HepG2 (cell line): Measurements from ENCODE around the gene BCAP29. TPM values are rescaled to one million over a fixed set of nuclear protein-coding genes. Genes with fewer than 3 reads are reported as not detected.

Experiments
- CBX2 ChIP-seq, 2 experiments: fragments of 200-600 bp in 1 of 2; sonication (generic); formaldehyde crosslinking in 1 of 2; IDR thresholded peaks; 2 replicates each; pipeline versions ENCODE4 v1.7.0 to v1.8.1; 2018 to 2022; ENCODE audit warnings: low read depth in 2 of 2, low read length in 1 of 2, mild to moderate bottlenecking in 1 of 2, missing genetic modification reagents in 1 of 2
- EEA1 ChIP-seq: sonication (generic); formaldehyde crosslinking; IDR thresholded peaks from 2 replicates; pipeline ENCODE4 v1.5.1; 2020; ENCODE audit warnings: mild to moderate bottlenecking, missing genetic modification reagents, borderline replicate concordance
- EP300 ChIP-seq, 3 experiments: sonication (generic) in 1 of 3; formaldehyde crosslinking in 1 of 3; IDR thresholded peaks; 2 replicates each; pipeline versions ENCODE4 v1.5.1 to v1.6.1; 2011 to 2020; ENCODE audit warnings: low read depth in 2 of 3, low read length in 2 of 3, borderline replicate concordance in 1 of 3, improper control_type of control experiment in 1 of 3, mild to moderate bottlenecking in 1 of 3, missing genetic modification reagents in 1 of 3, moderate library complexity in 1 of 3
- HOXA7 ChIP-seq: sonication (generic); formaldehyde crosslinking; IDR thresholded peaks from 2 replicates; pipeline ENCODE4 v1.8.1; 2022; ENCODE audit warnings: mild to moderate bottlenecking, missing genetic modification reagents, moderate library complexity
- KAT2B ChIP-seq: fragments of 150-350 bp; IDR thresholded peaks from 2 replicates; pipeline ENCODE4 v1.6.1; 2014; ENCODE audit warnings: low read depth, low read length, borderline replicate concordance
- PTBP1 ChIP-seq: fragments of 200-400 bp; formaldehyde crosslinking; IDR thresholded peaks from 2 replicates; pipeline ENCODE4 v1.6.1; 2018; ENCODE audit warnings: low read length, low read depth; ENCODE audit not compliant: poor library complexity, severe bottlenecking
- SAP130 ChIP-seq: IDR thresholded peaks from 2 replicates; pipeline ENCODE4 v1.6.1; 2016; ENCODE audit warnings: low read depth
- SNAPC2 ChIP-seq: sonication (generic); formaldehyde crosslinking; IDR thresholded peaks from 2 replicates; pipeline ENCODE4 v1.8.1; 2022; ENCODE audit warnings: mild to moderate bottlenecking, missing genetic modification reagents
- XRCC5 ChIP-seq: fragments of 200-400 bp; formaldehyde crosslinking; optimal IDR thresholded peaks from 2 replicates; pipeline ENCODE3; 2017; ENCODE audit warnings: mild to moderate bottlenecking, low read length
- ZNF224 ChIP-seq: sonication (generic); formaldehyde crosslinking; IDR thresholded peaks from 2 replicates; pipeline ENCODE4 v1.5.0; 2020; ENCODE audit warnings: mild to moderate bottlenecking, missing genetic modification reagents
- ZNF230 ChIP-seq: sonication (generic); formaldehyde crosslinking; IDR thresholded peaks from 2 replicates; pipeline ENCODE4 v1.4.0; 2020; ENCODE audit warnings: mild to moderate bottlenecking, missing genetic modification reagents
- ZNF619 ChIP-seq: sonication (generic); formaldehyde crosslinking; IDR thresholded peaks from 2 replicates; pipeline ENCODE4 v1.4.0; 2020; ENCODE audit warnings: mild to moderate bottlenecking, missing genetic modification reagents
- ZNF777 ChIP-seq: sonication (generic); formaldehyde crosslinking; IDR thresholded peaks from 2 replicates; pipeline ENCODE4 v1.4.0; 2020; ENCODE audit warnings: missing genetic modification reagents
- polyA plus RNA-seq, 8 experiments: library from polyadenylated mRNA; depleted of rRNA in 3 of 8; stranded (reverse) in 7 of 8; unstranded in 1 of 8; fragments of >200 nt; fragmentation: Illumina TruSeq in 4 of 8; extraction: Trizol in 4 of 8; gene quantifications; 2 replicates each; pipeline versions ENCODE4 v1.2.1 to v1.2.3, GENCODE V29; 2011 to 2016; ENCODE audit warnings: low read depth in 4 of 8, missing spikeins in 1 of 8, mixed read lengths in 1 of 8; ENCODE audit not compliant: insufficient read depth in 1 of 8
- total RNA-seq, 5 experiments: library from RNA; depleted of rRNA; stranded (reverse); fragments of >200 nt; fragmentation: Illumina TruSeq; extraction: Trizol; gene quantifications; 2 replicates each; pipeline ENCODE4 v1.2.3, GENCODE V29; 2016; ENCODE audit warnings: low read depth in 1 of 5
- TF ChIP-seq, protein P1 (sequence below): sonication (generic); formaldehyde crosslinking; IDR thresholded peaks from 2 replicates; pipeline ENCODE4 v1.8.1; 2023; ENCODE audit warnings: missing genetic modification reagents, mild to moderate bottlenecking, borderline replicate concordance
- TF ChIP-seq, protein P2 (sequence below): sonication (generic); formaldehyde crosslinking; IDR thresholded peaks from 2 replicates; pipeline ENCODE4 v1.5.0; 2020; ENCODE audit warnings: mild to moderate bottlenecking, missing genetic modification reagents, borderline replicate concordance
- TF ChIP-seq, protein P3 (sequence below): sonication (generic); formaldehyde crosslinking; IDR thresholded peaks from 2 replicates; pipeline ENCODE4 v1.4.0; 2020; ENCODE audit warnings: missing genetic modification reagents, mild to moderate bottlenecking, borderline replicate concordance

BCAP29 gene
- total and polyA plus RNA-seq, 2 of the 13 experiments (the other 11 are each of a cell fraction or from before 2014, with no cell fraction given) = 15.3 to 35.6 TPM

DNA sequence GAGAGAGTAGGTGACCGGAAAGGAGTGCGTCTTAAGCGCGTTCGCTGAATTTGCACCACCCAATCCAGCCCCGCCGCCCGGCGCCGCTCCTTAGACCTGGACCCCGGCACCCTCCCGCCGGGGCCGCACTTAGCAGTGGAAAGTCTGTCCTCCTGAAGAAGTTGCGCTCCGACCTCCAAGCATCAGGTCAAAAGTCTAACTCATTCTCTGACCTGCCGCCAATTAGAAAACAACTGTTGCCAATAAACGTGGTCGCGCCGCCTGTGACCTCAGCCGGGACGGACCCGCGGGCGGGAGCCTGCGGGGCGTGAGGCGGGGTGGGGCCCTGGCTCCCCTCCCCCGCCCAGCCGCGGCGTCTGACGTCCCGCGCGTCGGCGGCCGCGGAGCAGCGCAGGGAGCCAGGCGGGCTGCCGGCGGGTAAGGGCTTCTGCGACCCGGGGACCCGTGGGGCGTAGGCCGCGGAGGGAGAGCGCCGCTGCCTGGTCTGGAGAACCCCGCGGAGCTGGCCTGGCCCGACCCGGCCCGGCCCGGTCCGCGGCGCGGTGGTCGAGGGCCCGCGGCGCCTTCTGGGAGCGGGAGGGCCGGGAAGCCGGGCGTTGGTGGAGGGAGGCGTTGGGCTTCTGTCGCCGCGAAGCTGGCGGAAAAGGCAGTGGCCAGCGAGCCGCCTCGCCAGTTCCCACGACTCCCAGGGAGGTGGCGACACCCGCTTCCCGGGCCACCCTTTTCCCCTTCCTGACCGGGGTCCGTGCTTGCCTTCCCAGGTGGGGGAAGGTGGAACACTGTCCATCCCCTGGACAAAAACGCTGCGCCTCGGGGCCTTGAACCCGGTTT, at the start of gene BCAP29 (continued):
- TF ChIP-seq CBX2 (IDR thresholded peaks at IDR 0.05; ENCODE audit: low read depth, low read length) (no peak), CBX2 (CRISPR knock-in tag; IDR thresholded peaks at IDR 0.05; ENCODE audit: low read depth) (no peak), SNAPC2 (CRISPR knock-in tag) (no peak), EEA1 (CRISPR knock-in tag) (peak; percentile 54; the same call in 1 of the 2 replicates), HOXA7 (no peak), EP300 (IDR thresholded peaks at IDR 0.05; ENCODE audit: low read depth in 2 of 2, low read length in 2 of 2) (peak in 1 of 2 experiments; percentile 23; a peak in 1 of 4 replicates), EP300 (CRISPR knock-in tag; IDR thresholded peaks at IDR 0.05; ENCODE audit: borderline replicate concordance) (no peak), XRCC5 (peak; percentile 54), SAP130 (CRISPR knock-in tag) (peak; percentile 69), ZNF224 (peak; percentile 28; the same call in 1 of the 2 replicates), ZNF777 (CRISPR knock-in tag) (peak; percentile 81), ZNF619 (CRISPR knock-in tag) (peak; percentile 42; the same call in 1 of the 2 replicates), ZNF230 (CRISPR knock-in tag) (no peak), PTBP1 (no peak), KAT2B (no peak)
- TF ChIP-seq, protein P1, sequence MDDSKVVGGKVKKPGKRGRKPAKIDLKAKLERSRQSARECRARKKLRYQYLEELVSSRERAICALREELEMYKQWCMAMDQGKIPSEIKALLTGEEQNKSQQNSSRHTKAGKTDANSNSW (CRISPR knock-in tag) = peak; percentile 60; the same call in 1 of the 2 replicates
- TF ChIP-seq, protein P2, sequence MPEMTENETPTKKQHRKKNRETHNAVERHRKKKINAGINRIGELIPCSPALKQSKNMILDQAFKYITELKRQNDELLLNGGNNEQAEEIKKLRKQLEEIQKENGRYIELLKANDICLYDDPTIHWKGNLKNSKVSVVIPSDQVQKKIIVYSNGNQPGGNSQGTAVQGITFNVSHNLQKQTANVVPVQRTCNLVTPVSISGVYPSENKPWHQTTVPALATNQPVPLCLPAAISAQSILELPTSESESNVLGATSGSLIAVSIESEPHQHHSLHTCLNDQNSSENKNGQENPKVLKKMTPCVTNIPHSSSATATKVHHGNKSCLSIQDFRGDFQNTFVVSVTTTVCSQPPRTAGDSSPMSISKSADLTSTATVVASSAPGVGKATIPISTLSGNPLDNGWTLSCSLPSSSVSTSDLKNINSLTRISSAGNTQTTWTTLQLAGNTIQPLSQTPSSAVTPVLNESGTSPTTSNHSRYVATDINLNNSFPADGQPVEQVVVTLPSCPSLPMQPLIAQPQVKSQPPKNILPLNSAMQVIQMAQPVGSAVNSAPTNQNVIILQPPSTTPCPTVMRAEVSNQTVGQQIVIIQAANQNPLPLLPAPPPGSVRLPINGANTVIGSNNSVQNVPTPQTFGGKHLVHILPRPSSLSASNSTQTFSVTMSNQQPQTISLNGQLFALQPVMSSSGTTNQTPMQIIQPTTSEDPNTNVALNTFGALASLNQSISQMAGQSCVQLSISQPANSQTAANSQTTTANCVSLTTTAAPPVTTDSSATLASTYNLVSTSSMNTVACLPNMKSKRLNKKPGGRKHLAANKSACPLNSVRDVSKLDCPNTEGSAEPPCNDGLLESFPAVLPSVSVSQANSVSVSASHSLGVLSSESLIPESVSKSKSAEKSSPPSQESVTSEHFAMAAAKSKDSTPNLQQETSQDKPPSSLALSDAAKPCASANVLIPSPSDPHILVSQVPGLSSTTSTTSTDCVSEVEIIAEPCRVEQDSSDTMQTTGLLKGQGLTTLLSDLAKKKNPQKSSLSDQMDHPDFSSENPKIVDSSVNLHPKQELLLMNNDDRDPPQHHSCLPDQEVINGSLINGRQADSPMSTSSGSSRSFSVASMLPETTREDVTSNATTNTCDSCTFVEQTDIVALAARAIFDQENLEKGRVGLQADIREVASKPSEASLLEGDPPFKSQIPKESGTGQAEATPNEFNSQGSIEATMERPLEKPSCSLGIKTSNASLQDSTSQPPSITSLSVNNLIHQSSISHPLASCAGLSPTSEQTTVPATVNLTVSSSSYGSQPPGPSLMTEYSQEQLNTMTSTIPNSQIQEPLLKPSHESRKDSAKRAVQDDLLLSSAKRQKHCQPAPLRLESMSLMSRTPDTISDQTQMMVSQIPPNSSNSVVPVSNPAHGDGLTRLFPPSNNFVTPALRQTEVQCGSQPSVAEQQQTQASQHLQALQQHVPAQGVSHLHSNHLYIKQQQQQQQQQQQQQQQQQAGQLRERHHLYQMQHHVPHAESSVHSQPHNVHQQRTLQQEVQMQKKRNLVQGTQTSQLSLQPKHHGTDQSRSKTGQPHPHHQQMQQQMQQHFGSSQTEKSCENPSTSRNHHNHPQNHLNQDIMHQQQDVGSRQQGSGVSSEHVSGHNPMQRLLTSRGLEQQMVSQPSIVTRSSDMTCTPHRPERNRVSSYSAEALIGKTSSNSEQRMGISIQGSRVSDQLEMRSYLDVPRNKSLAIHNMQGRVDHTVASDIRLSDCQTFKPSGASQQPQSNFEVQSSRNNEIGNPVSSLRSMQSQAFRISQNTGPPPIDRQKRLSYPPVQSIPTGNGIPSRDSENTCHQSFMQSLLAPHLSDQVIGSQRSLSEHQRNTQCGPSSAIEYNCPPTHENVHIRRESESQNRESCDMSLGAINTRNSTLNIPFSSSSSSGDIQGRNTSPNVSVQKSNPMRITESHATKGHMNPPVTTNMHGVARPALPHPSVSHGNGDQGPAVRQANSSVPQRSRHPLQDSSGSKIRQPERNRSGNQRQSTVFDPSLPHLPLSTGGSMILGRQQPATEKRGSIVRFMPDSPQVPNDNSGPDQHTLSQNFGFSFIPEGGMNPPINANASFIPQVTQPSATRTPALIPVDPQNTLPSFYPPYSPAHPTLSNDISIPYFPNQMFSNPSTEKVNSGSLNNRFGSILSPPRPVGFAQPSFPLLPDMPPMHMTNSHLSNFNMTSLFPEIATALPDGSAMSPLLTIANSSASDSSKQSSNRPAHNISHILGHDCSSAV (CRISPR knock-in tag) = no peak
- TF ChIP-seq, protein P3, sequence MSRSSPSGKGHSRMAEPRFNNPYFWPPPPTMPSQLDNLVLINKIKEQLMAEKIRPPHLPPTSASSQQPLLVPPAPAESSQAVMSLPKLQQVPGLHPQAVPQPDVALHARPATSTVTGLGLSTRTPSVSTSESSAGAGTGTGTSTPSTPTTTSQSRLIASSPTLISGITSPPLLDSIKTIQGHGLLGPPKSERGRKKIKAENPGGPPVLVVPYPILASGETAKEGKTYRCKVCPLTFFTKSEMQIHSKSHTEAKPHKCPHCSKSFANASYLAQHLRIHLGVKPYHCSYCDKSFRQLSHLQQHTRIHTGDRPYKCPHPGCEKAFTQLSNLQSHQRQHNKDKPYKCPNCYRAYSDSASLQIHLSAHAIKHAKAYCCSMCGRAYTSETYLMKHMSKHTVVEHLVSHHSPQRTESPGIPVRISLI (CRISPR knock-in tag) = no peak
